ENCODE measurements around the gene PAX4.

- TF ChIP-seq, protein P1, sequence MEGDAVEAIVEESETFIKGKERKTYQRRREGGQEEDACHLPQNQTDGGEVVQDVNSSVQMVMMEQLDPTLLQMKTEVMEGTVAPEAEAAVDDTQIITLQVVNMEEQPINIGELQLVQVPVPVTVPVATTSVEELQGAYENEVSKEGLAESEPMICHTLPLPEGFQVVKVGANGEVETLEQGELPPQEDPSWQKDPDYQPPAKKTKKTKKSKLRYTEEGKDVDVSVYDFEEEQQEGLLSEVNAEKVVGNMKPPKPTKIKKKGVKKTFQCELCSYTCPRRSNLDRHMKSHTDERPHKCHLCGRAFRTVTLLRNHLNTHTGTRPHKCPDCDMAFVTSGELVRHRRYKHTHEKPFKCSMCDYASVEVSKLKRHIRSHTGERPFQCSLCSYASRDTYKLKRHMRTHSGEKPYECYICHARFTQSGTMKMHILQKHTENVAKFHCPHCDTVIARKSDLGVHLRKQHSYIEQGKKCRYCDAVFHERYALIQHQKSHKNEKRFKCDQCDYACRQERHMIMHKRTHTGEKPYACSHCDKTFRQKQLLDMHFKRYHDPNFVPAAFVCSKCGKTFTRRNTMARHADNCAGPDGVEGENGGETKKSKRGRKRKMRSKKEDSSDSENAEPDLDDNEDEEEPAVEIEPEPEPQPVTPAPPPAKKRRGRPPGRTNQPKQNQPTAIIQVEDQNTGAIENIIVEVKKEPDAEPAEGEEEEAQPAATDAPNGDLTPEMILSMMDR (IDR thresholded peaks at IDR 0.05): no peak
- TF ChIP-seq POLR2A (IDR thresholded peaks at IDR 0.05) (no peak), POLR2AphosphoS5 (IDR thresholded peaks at IDR 0.05) (no peak)
Observed at GRCh38 chr7:127581716-127582115, 36.2 kb downstream of the PAX4 start.
